HepG2 (cell line): ENCODE results near the gene SLC25A19. TPM values are rescaled to one million over a fixed set of nuclear protein-coding genes. Genes with fewer than 3 reads are reported as not detected.

ENCODE experiments used
- ATF1 ChIP-seq: IDR thresholded peaks from 2 replicates; pipeline ENCODE4 v1.6.1; 2016; ENCODE audit warnings: mild to moderate bottlenecking, control low read depth
- ATF7-NPFF ChIP-seq: sonication (generic); formaldehyde crosslinking; IDR thresholded peaks from 2 replicates; pipeline ENCODE4 v1.8.1; 2023; ENCODE audit warnings: mild to moderate bottlenecking, low read depth, missing genetic modification reagents, moderate library complexity
- BCL6 ChIP-seq: IDR thresholded peaks from 2 replicates; pipeline ENCODE4 v1.6.1; 2016; ENCODE audit warnings: missing genetic modification reagents, missing compliant biosample characterization
- CBX2 ChIP-seq, 2 experiments: fragments of 200-600 bp in 1 of 2; sonication (generic); formaldehyde crosslinking in 1 of 2; IDR thresholded peaks; 2 replicates each; pipeline versions ENCODE4 v1.7.0 to v1.8.1; 2018 to 2022; ENCODE audit warnings: low read depth in 2 of 2, low read length in 1 of 2, mild to moderate bottlenecking in 1 of 2, missing genetic modification reagents in 1 of 2
- CREM ChIP-seq, 2 experiments: sonication (generic) in 1 of 2; formaldehyde crosslinking in 1 of 2; IDR thresholded peaks; 2 replicates each; pipeline versions ENCODE4 v1.4.0 to v1.6.1; 2016 to 2020; ENCODE audit warnings: antibody characterized with exemption in 1 of 2, mild to moderate bottlenecking in 1 of 2, missing genetic modification reagents in 1 of 2
- FOXM1 ChIP-seq: sonication (generic); formaldehyde crosslinking; IDR thresholded peaks from 2 replicates; pipeline ENCODE4 v1.5.0; 2020; ENCODE audit warnings: missing genetic modification reagents
- HBP1 ChIP-seq: IDR thresholded peaks from 2 replicates; pipeline ENCODE4 v1.6.1; 2016; ENCODE audit warnings: low read depth, control low read depth
- HNRNPH1 ChIP-seq: fragments of 200-400 bp; formaldehyde crosslinking; optimal IDR thresholded peaks from 2 replicates; pipeline ENCODE3; 2017; ENCODE audit warnings: mild to moderate bottlenecking, low read depth, low read length
- IKZF5 ChIP-seq: IDR thresholded peaks from 2 replicates; pipeline ENCODE4 v1.6.1; 2018; ENCODE audit warnings: missing genetic modification reagents, mild to moderate bottlenecking, missing compliant biosample characterization
- KDM2A ChIP-seq: sonication (generic); formaldehyde crosslinking; IDR thresholded peaks from 2 replicates; pipeline ENCODE4 v1.4.0; 2020; ENCODE audit warnings: low read depth, missing genetic modification reagents, borderline replicate concordance
- KDM4B ChIP-seq: sonication (generic); formaldehyde crosslinking; IDR thresholded peaks from 2 replicates; pipeline ENCODE4 v1.4.0; 2020; ENCODE audit warnings: missing genetic modification reagents
- MAF1 ChIP-seq: sonication (generic); formaldehyde crosslinking; IDR thresholded peaks from 2 replicates; pipeline ENCODE4 v1.5.0; 2020; ENCODE audit warnings: missing genetic modification reagents, borderline replicate concordance
- NCOR1 ChIP-seq: fragments of 200-600 bp; sonication (generic); IDR thresholded peaks from 2 replicates; pipeline ENCODE4 v1.7.0; 2017; ENCODE audit warnings: antibody characterized with exemption, low read length, borderline replicate concordance
- NR3C1 ChIP-seq: sonication (generic); formaldehyde crosslinking; IDR thresholded peaks from 2 replicates; pipeline ENCODE4 v1.4.0; 2020; ENCODE audit warnings: missing genetic modification reagents
- PAWR ChIP-seq: sonication (generic); formaldehyde crosslinking; IDR thresholded peaks from 2 replicates; pipeline ENCODE4 v1.4.0; 2020; ENCODE audit warnings: missing genetic modification reagents, mild to moderate bottlenecking, borderline replicate concordance
- PHF20 ChIP-seq: sonication (generic); formaldehyde crosslinking; IDR thresholded peaks from 2 replicates; pipeline ENCODE4 v1.5.0; 2020; ENCODE audit warnings: mild to moderate bottlenecking, missing genetic modification reagents
- POLR2A ChIP-seq, 2 experiments: IDR thresholded peaks; 2 replicates each; pipeline ENCODE4 v1.6.1; 2011; ENCODE audit warnings: low read depth in 2 of 2, low read length in 2 of 2, mild to moderate bottlenecking in 1 of 2, moderate library complexity in 1 of 2; ENCODE audit not compliant: insufficient read depth in 1 of 2
- RXRB ChIP-seq: IDR thresholded peaks from 2 replicates; pipeline ENCODE4 v1.6.1; 2016; ENCODE audit warnings: borderline replicate concordance, missing genetic modification reagents, missing compliant biosample characterization
- SETDB1 ChIP-seq: sonication (generic); formaldehyde crosslinking; IDR thresholded peaks from 2 replicates; pipeline ENCODE4 v1.5.1; 2020; ENCODE audit warnings: missing genetic modification reagents, mild to moderate bottlenecking, borderline replicate concordance
- SOX5 ChIP-seq: IDR thresholded peaks from 2 replicates; pipeline ENCODE4 v1.6.1; 2016; ENCODE audit warnings: borderline replicate concordance
- ZC3H4 ChIP-seq: sonication (generic); formaldehyde crosslinking; IDR thresholded peaks from 2 replicates; pipeline ENCODE4 v1.4.0; 2020; ENCODE audit warnings: missing genetic modification reagents, borderline replicate concordance
- ZFP36 ChIP-seq: fragments of 150-350 bp; IDR thresholded peaks from 2 replicates; pipeline ENCODE4 v1.6.1; 2018; ENCODE audit warnings: borderline replicate concordance, low read length, low read depth; ENCODE audit not compliant: partially characterized antibody
- ZNF234 ChIP-seq: sonication (generic); formaldehyde crosslinking; conservative IDR thresholded peaks from 2 replicates; pipeline ENCODE4 v1.5.1; 2020; ENCODE audit warnings: mild to moderate bottlenecking, missing genetic modification reagents
- ZNF24 ChIP-seq: fragments of 450-650 bp; IDR thresholded peaks from 2 replicates; pipeline ENCODE4 v1.6.1; 2017; ENCODE audit warnings: antibody characterized with exemption, mild to moderate bottlenecking
- ZNF292 ChIP-seq: sonication (generic); formaldehyde crosslinking; IDR thresholded peaks from 2 replicates; pipeline ENCODE4 v1.8.1; 2022; ENCODE audit warnings: mild to moderate bottlenecking, low read depth, missing genetic modification reagents, borderline replicate concordance
- ZNF3 ChIP-seq: IDR thresholded peaks from 2 replicates; pipeline ENCODE4 v1.7.0; 2017; ENCODE audit warnings: inconsistent platforms
- ZNF335 ChIP-seq: sonication (generic); formaldehyde crosslinking; IDR thresholded peaks from 2 replicates; pipeline ENCODE4 v1.4.0; 2020; ENCODE audit warnings: missing genetic modification reagents
- ZNF501 ChIP-seq: sonication (generic); formaldehyde crosslinking; IDR thresholded peaks from 2 replicates; pipeline ENCODE4 v1.5.1; 2020; ENCODE audit warnings: mild to moderate bottlenecking, moderate library complexity, missing genetic modification reagents
- ZNF605 ChIP-seq: sonication (generic); formaldehyde crosslinking; IDR thresholded peaks from 2 replicates; pipeline ENCODE4 v1.8.0; 2022; ENCODE audit warnings: mild to moderate bottlenecking, missing genetic modification reagents
- ZNF652 ChIP-seq: IDR thresholded peaks from 2 replicates; pipeline ENCODE4 v1.6.1; 2016; ENCODE audit warnings: low read depth, borderline replicate concordance
- polyA plus RNA-seq, 8 experiments: library from polyadenylated mRNA; depleted of rRNA in 3 of 8; stranded (reverse) in 7 of 8; unstranded in 1 of 8; fragments of >200 nt; fragmentation: Illumina TruSeq in 4 of 8; extraction: Trizol in 4 of 8; gene quantifications; 2 replicates each; pipeline versions ENCODE4 v1.2.1 to v1.2.3, GENCODE V29; 2011 to 2016; ENCODE audit warnings: low read depth in 4 of 8, missing spikeins in 1 of 8, mixed read lengths in 1 of 8; ENCODE audit not compliant: insufficient read depth in 1 of 8
- total RNA-seq, 5 experiments: library from RNA; depleted of rRNA; stranded (reverse); fragments of >200 nt; fragmentation: Illumina TruSeq; extraction: Trizol; gene quantifications; 2 replicates each; pipeline ENCODE4 v1.2.3, GENCODE V29; 2016; ENCODE audit warnings: low read depth in 1 of 5

SLC25A19 gene
- total and polyA plus RNA-seq, 2 of the 13 experiments (the other 11 are each of a cell fraction or from before 2014, with no cell fraction given): 24.4 to 41.4 TPM

GRCh38 chr17:75270218-75270965 is 18.8 kb downstream of the SLC25A19 start (continued):
- TF ChIP-seq HBP1 (CRISPR knock-in tag) (peak; percentile 20; the same call in 1 of the 2 replicates), ZNF605 (CRISPR knock-in tag) (peak; percentile 90), KDM4B (CRISPR knock-in tag) (0 out of 2 replicates have a peak, but pooled peaks have one; percentile 19), ZNF292 (peak; percentile 92), PHF20 (no peak), ZNF652 (no peak), ZNF3 (CRISPR knock-in tag) (no peak), ATF7-NPFF (CRISPR knock-in tag) (peak; percentile 87), ZFP36 (no peak), BCL6 (CRISPR knock-in tag) (0 out of 2 replicates have a peak, but pooled peaks have one; percentile 5), ZNF335 (peak; percentile 96), KDM2A (peak; percentile 86), CREM (IDR thresholded peaks at IDR 0.05) (no peak), CREM (CRISPR knock-in tag; IDR thresholded peaks at IDR 0.05) (0 out of 2 replicates have a peak, but pooled peaks have one; percentile 9), SOX5 (CRISPR knock-in tag) (peak; percentile 25), IKZF5 (CRISPR knock-in tag) (peak; percentile 85; the same call in 1 of the 2 replicates), ZNF24 (no peak), ATF1 (CRISPR knock-in tag) (no peak), NCOR1 (no peak), SETDB1 (no peak), ZNF501 (peak; percentile 51), FOXM1 (no peak), RXRB (CRISPR knock-in tag) (peak; percentile 30), POLR2A (IDR thresholded peaks at IDR 0.05; ENCODE audit: insufficient read depth in 1 of 2, low read depth in 2 of 2, low read length in 2 of 2) (peak; percentile 59 to 72; a peak in 3 of 4 replicates), ZNF234 (peak; percentile 29; the same call in 1 of the 2 replicates), NR3C1 (CRISPR knock-in tag) (no peak), HNRNPH1 (no peak), PAWR (CRISPR knock-in tag) (0 out of 2 replicates have a peak, but pooled peaks have one; percentile 23), CBX2 (IDR thresholded peaks at IDR 0.05; ENCODE audit: low read depth, low read length) (no peak), CBX2 (CRISPR knock-in tag; IDR thresholded peaks at IDR 0.05; ENCODE audit: low read depth) (no peak; the same call in 1 of the 2 replicates), MAF1 (0 out of 2 replicates have a peak, but pooled peaks have one; percentile 33), ZC3H4 (0 out of 2 replicates have a peak, but pooled peaks have one; percentile 41)
